Stimulated activated CD8-positive, alpha-beta memory T cell treated with anti-CD3 and anti-CD28 coated beads, Interleukin-15, amount 100 ng/mL, for 4 hours (primary cell): ENCODE measurements around the gene FAM236A.
"Not testable (repeated sequence)": the region's sequence is repeated elsewhere in the genome, so short reads cannot be mapped to it uniquely, and the experiment has no call there.

Experiments used
- DNase-seq, 2 donors: peaks; one replicate each; pipeline ENCODE4 v3.0.0-alpha.2; 2020; ENCODE audit warnings: low read depth in 2 of 2

The FAM236A gene

GRCh38 chrX:72937906-72938305 lies at the start of gene FAM236A:
FAM236A (plus strand) TSS chrX:72938206; CDS start chrX:72938263, 57 bp downstream.
- not testable (repeated sequence) for DNase-seq

GRCh38 chrX:72889740-72890139 lies 48.3 kb upstream of the FAM236A start:
- DNase-seq: not testable (repeated sequence)

GRCh38 chrX:72912315-72912714 lies 25.7 kb upstream of the FAM236A start, which contains the start of gene FAM236C:
FAM236C (plus strand) TSS chrX:72912615; CDS start chrX:72912715, 100 bp downstream.
- not testable (repeated sequence) for DNase-seq

GRCh38 chrX:72916096-72916495 lies 21.9 kb upstream of the FAM236A start:
- not testable (repeated sequence) for DNase-seq

GRCh38 chrX:72932283-72932682 lies 5.7 kb upstream of the FAM236A start:
- DNase-seq: not testable (repeated sequence)

- not testable (repeated sequence) for DNase-seq
These were observed 1.6 kb upstream of the FAM236A start for GRCh38 chrX:72936455-72936854.

GRCh38 chrX:72936882-72937455 lies 1.0 kb upstream of the FAM236A start:
- DNase-seq: not testable (repeated sequence)

GRCh38 chrX:72942272-72942671 lies 4.3 kb downstream of the FAM236A start:
- not testable (repeated sequence) for DNase-seq

GRCh38 chrX:72943035-72943818 lies 5.2 kb downstream of the FAM236A start:
- not testable (repeated sequence) for DNase-seq

GRCh38 chrX:72943819-72944169 lies 5.8 kb downstream of the FAM236A start, which contains the start of gene DMRTC1:
DMRTC1 (minus strand) TSS chrX:72943837; CDS start chrX:72875694, 68,143 bp downstream.
- DNase-seq: not testable (repeated sequence)

- not testable (repeated sequence) for DNase-seq
These were observed 22.0 kb downstream of the FAM236A start for GRCh38 chrX:72959971-72960370.

GRCh38 chrX:72971859-72972258 lies 33.9 kb downstream of the FAM236A start:
- not testable (repeated sequence) for DNase-seq

GRCh38 chrX:72974885-72975284 lies 36.9 kb downstream of the FAM236A start:
- DNase-seq: not testable (repeated sequence)

GRCh38 chrX:72980894-72981469 lies 43.0 kb downstream of the FAM236A start:
- not testable (repeated sequence) for DNase-seq
